Body of pancreas (tissue), 4 donors: ENCODE results near the gene GART.

Source experiments
- POLR2A ChIP-seq, 3 donors: fragments of 450-650 bp; IDR thresholded peaks; one replicate each; pipeline ENCODE4 v1.6.1; 2016; ENCODE audit warnings: antibody characterized with exemption in 3 of 3, mild to moderate bottlenecking in 2 of 3
- TF ChIP-seq, protein P1 (sequence below), 7 experiments: fragments of 450-650 bp in 4 of 7; fragments of 200-600 bp in 3 of 7; sonication (generic) in 3 of 7; IDR thresholded peaks; one replicate each; pipeline ENCODE4 v1.5.1; 2016 to 2019; ENCODE audit warnings: antibody characterized with exemption in 7 of 7

DNA sequence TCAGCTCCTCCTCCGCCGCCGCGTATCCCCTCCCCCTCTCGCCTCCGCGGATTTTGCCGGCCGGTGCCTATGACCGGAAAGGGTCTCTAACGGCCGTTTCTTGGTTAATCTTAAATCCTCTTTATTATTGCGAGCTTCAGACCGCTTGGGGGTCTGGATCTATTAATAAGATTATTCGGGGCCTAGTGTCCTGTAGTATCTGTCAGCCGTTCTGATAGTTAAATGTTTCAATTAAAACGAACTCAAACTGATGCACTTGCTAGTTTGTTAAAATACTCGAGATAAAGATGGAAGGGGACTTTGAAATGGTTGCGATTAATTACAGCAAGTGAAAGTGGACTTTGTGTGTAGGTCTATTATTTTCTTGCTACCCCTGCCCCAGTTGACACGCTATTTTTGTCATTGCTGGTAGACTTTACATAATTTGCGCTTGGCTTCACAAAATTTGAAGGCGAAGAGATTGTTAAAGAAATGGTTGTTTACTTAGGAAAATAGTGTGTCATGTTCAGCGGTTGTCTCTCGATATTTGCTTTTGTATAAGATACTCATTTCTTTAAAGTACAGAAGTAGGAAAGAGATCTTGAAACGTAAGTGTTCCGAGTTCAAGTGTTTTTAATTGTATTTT lies 1.7 kb upstream of the GART start:
- TF ChIP-seq, protein P1, sequence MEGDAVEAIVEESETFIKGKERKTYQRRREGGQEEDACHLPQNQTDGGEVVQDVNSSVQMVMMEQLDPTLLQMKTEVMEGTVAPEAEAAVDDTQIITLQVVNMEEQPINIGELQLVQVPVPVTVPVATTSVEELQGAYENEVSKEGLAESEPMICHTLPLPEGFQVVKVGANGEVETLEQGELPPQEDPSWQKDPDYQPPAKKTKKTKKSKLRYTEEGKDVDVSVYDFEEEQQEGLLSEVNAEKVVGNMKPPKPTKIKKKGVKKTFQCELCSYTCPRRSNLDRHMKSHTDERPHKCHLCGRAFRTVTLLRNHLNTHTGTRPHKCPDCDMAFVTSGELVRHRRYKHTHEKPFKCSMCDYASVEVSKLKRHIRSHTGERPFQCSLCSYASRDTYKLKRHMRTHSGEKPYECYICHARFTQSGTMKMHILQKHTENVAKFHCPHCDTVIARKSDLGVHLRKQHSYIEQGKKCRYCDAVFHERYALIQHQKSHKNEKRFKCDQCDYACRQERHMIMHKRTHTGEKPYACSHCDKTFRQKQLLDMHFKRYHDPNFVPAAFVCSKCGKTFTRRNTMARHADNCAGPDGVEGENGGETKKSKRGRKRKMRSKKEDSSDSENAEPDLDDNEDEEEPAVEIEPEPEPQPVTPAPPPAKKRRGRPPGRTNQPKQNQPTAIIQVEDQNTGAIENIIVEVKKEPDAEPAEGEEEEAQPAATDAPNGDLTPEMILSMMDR (IDR thresholded peaks at IDR 0.05), result no peak
- TF ChIP-seq POLR2A (IDR thresholded peaks at IDR 0.05), result no peak
